Raji (cell line): ENCODE results near the gene ACHE.
A peak's percentile ranks its signal among the peaks of the same experiment; 100 is the strongest.

Source experiments
- POLR2A ChIP-seq: IDR thresholded peaks from 2 replicates; pipeline ENCODE4 v1.6.1; 2011; ENCODE audit warnings: low read depth, low read length, control low read depth; ENCODE audit not compliant: insufficient read depth

The ACHE gene

DNA sequence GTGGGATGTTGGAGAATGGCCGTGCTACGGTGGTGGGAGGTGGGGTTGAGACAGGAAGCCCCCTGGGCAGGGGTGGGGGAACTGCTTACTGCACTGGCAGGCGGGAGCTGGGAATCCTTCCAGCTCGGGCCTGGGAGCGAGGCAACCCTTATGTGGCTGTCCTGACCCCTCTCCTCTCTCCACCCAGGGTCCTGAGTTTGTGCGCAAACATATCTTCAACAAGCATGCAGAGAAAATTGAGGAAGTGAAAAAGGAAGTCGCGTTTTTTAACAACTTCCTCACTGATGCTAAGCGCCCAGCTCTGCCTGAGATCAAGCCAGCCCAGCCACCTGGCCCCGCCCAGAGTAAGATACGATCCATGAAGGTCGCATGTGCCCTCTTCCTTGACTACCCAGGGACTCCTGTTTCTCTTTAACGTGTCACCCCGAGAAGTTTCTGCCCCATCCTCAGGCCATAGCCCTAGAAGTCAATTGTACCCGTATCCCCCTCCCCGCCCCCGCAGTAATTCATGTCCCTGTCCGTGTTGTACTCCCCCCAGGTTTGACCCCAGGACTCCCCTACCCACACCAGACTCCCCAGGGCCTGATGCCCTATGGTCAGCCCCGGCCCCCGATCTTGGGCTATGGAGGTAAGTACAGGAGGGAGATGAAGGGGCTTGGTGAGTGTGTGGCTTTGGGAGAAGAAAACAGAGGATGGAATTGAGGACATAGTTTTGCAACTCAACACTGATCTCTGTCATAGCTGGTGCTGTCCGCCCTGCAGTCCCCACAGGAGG lies 8.0 kb downstream of the ACHE start:
- peak; percentile 62 for TF ChIP-seq POLR2A

DNA sequence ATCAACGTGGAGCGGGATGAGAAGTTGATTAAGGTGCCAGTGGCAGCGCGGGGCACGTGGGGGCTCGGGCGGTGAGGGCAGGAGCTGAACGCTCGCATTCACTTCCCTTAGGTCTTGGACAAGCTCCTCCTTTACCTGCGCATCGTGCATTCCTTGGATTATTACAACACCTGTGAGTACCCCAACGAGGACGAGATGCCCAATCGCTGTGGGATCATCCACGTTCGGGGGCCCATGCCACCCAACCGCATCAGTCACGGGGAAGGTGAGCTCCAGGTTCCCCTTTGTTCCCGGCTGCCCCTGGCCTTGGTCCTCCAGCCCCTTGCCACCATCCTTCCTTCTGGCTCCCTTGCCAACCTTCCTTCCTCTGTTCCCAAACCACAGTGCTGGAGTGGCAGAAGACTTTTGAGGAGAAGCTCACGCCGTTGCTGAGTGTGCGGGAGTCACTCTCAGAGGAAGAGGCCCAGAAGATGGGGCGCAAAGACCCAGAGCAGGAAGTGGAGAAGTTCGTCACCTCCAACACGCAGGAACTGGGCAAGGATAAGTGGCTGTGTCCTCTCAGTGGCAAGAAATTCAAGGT lies 8.7 kb downstream of the ACHE start:
- TF ChIP-seq POLR2A, result no peak

DNA sequence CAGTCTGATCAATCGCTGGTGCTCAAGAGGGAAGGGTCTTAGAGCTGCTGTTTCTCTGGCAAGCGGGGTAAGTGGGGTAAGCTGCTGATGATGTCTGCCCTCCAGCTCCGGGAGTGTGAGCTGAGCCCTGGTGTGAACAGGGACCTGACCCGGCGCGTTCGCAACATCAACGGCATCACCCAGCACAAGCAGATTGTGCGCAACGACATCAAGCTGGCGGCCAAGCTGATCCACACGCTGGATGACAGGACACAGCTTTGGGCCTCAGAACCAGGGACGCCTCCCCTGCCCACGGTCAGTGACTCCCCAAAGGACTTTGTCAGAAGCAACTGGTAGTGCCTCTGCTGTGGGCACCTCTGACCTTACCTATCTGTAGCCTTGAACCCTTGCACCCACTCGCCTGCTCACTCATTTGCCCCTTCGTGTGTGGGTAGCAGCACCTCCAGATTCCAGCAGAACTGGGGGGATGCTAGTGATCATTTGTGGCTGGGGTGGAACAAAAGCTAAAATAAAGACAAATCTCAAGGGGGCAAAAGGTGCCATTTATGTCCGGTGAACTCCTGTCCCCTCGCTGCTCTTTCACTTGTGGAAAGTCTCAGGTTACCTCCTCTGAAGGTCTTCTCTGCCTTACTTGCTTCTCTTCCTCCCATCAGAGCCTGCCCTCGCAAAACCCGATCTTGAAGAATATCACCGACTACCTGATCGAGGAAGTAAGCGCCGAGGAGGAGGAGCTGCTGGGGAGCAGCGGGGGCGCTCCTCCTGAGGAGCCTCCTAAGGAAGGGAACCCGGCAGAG lies 9.3 kb downstream of the ACHE start:
- no peak; the same call in 1 of the 2 replicates for TF ChIP-seq POLR2A

DNA sequence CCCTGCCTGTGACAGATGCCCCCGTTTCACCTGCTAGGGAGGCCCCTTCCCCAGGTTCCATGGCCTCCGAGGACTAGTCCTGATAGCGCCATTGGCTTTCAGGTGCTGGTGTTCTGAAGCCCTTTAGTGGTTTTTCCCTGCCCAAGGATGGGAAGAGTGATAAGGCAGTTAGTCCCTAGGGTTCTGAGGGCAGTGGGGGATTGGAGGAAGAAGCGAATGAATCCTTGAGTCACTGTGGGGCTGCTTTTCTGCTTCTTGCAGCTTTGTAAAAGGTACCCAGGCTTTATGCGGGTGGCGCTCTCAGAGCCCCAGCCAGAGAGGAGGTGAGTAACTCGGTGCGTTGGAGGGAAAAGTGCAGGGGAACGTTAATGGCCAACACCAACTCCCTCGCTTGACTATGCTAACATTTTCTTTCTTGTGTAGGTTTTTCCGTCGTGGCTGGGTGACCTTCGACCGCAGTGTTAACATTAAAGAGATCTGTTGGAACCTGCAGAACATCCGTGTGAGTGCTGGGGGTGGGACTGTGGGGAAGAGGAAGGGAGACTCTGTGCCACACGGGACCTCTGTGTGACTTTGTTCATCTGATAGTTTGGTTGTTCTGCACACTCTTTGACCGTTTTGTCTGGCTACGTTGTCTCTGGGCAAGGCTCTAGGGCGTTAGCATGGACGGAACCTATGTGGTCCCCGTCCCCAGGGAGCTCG lies 10.1 kb downstream of the ACHE start:
- TF ChIP-seq POLR2A, result no peak

DNA sequence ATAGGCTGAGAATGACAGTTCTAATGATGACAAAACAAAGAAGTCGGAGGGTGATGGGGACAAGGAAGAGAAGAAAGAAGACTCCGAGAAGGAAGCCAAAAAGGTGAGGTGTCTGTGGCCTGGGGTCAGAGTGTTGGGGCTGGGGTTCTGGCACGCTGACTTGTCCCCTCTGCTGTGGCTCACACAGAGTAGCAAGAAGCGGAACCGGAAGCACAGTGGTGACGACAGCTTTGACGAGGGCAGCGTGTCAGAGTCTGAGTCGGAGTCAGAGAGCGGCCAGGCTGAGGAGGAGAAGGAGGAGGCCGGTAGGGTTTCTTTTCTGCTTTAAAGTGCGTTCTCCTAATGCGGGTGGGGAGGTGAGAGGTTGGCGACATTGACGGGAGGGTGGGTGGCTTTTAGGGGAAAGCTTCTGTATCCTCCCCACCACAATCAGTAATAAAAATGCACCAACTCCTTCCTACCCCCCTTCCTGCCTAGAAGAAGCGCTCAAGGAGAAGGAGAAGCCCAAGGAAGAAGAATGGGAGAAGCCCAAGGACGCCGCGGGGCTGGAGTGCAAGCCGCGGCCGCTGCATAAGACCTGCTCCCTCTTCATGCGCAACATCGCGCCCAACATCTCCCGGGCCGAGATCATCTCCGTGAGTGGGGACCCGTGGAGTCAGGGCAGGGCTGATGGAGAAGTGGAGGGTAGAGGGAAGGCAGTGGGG lies 10.8 kb downstream of the ACHE start:
- no peak for TF ChIP-seq POLR2A

DNA sequence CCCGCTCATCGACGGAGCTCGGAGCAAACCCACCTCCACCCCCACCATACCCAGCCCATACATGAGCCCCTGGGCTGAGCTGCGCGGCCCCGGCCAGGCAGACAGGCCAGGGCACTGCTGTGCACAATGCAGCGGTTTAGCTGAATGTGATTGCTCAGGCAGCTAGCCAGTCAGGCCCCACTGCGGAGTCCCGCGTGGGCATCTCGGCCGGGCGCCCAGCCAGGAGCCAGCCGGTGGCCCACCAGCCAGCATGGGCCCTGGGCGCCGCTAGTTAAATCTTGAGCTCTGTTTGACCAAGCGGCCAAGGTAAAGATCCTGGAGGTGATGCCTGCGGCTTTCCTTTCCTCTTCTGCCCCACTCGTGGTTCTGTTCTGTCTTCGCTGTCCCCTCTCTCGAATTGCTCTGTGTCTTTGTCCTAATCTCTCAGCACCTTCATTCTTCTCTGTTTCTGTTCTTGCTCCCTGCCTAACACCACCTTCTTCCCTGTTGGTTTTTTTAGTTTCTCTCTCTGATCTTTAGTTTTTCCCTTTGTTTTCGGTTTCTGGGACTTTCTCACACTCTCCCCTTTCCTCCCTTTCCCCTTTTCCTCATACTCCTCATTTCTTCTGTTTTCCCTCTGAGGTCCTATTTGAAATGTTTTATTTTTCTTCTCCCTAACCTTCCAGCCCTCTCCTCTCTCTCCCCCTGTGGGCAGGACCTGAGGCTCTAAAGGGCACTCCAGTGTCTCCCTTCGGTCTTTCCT lies 12.7 kb downstream of the ACHE start:
- TF ChIP-seq POLR2A, result no peak

DNA sequence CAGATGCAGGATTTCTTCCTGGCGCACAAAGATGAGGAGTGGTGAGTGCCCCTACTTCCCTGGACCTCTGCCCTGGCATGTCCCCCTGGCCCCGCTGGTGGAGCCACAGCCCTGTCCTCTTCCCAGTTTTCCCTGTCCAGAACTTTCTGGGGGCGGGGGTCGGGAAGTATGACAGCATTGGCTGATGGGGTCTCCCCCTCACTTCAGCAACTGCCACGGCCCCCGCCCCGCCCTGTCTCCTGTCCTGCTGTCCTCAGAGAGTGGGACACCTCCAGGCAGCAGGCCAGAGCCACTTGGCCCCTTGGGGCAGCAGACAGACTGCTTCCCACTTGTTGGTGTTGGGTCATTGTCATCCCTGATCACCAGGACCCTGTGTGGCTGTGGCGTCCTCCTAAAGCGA lies 13.5 kb downstream of the ACHE start:
- no peak for TF ChIP-seq POLR2A

DNA sequence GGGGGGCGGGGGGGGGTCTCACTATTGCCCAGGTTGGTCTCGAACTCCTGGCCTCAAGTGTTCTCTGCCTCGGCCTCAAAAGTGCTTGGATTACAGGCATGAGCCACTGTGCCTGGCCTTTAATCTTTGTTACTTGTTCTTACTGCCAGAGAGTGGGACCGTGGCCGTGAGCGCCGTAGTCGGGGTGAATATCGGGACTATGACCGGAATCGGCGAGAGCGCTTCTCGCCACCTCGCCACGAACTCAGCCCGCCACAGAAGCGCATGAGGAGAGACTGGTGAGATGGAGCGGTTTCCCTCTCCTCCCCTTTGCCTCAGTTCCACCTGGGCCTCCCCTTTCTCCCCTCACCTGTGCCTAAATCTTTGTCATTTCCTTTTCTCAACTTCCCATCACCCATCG lies 14.6 kb downstream of the ACHE start:
- TF ChIP-seq POLR2A, result no peak

DNA sequence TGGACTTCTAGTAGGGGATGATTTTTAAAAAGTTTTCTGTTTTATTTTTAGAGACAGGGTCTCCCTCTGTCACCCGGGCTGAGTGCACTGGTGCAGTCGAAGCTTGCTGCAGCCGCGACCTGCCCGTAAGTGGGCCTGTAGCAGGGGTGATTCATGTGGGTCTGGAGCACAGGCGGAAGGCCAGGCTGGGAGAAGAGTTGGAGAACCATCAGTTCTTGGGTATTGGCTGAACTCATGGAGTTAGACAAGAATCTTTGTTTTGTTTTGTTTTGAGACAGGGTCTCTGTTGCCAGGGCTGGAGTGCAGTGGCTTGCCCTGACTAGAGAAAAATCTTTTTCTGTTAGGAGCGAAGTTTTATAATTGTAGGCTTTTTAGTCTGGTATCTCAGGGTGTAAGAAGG lies 15.0 kb downstream of the ACHE start:
- no peak for TF ChIP-seq POLR2A

DNA sequence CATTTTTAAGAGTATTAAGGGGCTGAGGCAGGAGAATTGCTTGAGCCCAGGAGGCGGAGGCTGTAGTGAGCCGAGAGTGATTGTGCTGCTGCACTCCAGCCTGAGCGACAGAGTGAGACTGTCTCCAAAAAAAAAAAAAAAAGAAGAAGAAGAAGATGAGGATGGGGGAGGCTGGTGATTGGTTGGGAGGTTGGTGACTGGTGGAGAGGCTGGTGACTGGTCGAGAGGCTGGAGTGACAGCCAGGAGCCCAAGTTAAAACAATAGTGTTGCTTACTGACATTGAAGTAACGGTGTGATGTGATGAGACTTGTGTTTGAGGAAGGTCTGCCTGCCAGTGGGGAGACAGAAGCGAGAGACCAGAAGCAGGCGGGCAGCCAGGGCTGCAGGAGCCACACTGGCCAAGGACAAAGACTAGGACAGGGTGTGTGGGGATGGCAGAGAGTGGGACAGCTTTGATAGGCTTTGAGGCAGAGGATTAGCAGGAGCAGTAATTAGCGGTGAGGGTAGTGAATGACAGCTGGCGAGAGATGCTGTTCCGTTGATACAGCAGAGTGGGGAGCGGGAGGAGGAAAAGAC lies 15.9 kb downstream of the ACHE start:
- no peak for TF ChIP-seq POLR2A

DNA sequence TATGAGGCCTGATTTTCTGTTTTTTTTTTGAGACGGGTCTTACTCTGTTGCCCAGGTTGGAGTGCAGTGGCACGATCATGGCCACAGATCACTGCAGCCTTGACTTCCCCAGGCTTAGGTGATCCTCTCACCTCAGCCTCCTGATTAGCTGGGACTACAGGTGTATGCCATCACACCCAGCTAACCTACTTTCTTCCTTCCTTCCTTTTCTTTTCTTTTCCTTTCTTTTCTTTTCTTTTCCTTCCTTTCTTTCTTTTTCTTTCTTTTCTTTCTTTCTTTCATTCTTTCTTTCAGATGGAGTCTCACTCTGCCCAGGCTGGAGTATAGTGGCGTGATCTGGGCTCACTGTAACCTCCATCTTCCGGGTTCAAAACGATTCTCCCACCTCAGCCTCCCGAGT lies 17.0 kb downstream of the ACHE start:
- TF ChIP-seq POLR2A, result no peak

DNA sequence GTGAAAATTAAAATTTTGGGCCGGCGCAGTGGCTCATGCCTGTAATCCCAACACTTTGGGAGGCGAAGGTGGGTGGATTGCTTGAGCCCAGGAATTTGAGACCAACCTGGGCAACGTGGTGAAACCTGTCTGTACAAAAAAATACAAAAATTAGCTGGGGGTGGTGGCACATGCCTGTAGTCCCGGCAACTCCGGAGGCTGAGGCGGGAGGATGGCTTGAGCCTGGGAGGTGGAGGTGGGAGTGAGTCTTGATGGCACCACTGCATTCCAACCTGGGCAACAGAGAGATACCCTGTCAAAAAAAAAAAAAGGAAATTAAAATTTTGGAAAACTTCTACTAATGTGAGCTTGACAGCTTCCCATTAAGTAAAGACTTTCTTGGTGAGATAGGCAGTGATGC lies 17.7 kb downstream of the ACHE start:
- TF ChIP-seq POLR2A, result no peak

DNA sequence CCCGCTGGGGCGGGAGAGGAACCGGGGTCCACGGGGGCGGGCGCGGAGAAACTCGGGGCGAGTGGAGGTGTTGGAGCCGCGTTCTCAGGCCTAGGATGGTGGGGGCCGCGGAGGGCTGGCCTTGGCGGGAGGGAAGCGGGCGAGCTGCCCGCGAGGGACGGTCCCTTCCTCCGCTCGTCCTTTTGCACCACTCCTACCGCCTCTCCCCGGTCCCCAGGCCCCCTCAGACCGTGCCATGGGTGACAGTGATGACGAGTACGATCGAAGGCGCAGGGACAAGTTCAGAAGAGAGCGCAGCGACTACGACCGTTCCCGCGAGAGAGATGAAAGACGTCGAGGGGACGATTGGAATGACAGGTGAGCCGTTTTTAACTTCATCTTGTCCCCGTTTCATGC lies 20.3 kb downstream of the ACHE start:
- no peak for TF ChIP-seq POLR2A
